ENCODE data around the gene AIMP1. TPM values are rescaled to one million over a fixed set of nuclear protein-coding genes. Genes with fewer than 3 reads are reported as not detected.

AIMP1 gene
- 82.9 and 116 TPM in 2 replicates for total RNA-seq (2016; rRNA removed; fragmentation: Illumina TruSeq; extraction: Trizol)
- total RNA-seq (2016; cell fraction: cytosol; rRNA removed; fragmentation: Illumina TruSeq; extraction: Trizol; ENCODE audit: low read depth): 30.5 and 34.0 TPM in 2 replicates
- total RNA-seq (2016; cell fraction: insoluble cytoplasmic fraction; rRNA removed; fragmentation: Illumina TruSeq; extraction: Trizol): 83.6 and 117 TPM in 2 replicates
- total RNA-seq (2016; cell fraction: membrane; rRNA removed; fragmentation: Illumina TruSeq; extraction: Trizol): 39.0 and 40.1 TPM in 2 replicates
- total RNA-seq (2016; cell fraction: nucleus; rRNA removed; fragmentation: Illumina TruSeq; extraction: Trizol): 44.3 and 52.5 TPM in 2 replicates
- 19.6 and 28.6 TPM in 2 replicates for polyA plus RNA-seq (2011; rRNA removed)
- polyA plus RNA-seq (2011; cell fraction: cytosol; rRNA removed): 10.4 and 14.9 TPM in 2 replicates
- 14.5 and 20.1 TPM in 2 replicates for polyA plus RNA-seq (2011; cell fraction: nucleus; rRNA removed)
- 51.2 and 79.1 TPM in 2 replicates for polyA plus RNA-seq (2012)
- polyA plus RNA-seq (2016; cell fraction: cytosol; fragmentation: Illumina TruSeq; extraction: Trizol; ENCODE audit: low read depth): 20.3 and 22.2 TPM in 2 replicates
- 110 and 116 TPM in 2 replicates for polyA plus RNA-seq (2016; cell fraction: insoluble cytoplasmic fraction; fragmentation: Illumina TruSeq; extraction: Trizol; ENCODE audit: low read depth)
- polyA plus RNA-seq (2016; cell fraction: membrane; fragmentation: Illumina TruSeq; extraction: Trizol; ENCODE audit: low read depth): 23.9 and 29.0 TPM in 2 replicates
- 92.7 and 105 TPM in 2 replicates for polyA plus RNA-seq (2016; cell fraction: nucleus; fragmentation: Illumina TruSeq; extraction: Trizol; ENCODE audit: insufficient read depth, low read depth)
- polyA minus RNA-seq (2011; rRNA and poly(A)+ RNA removed; ENCODE audit: low replicate concordance): 2.7 and 3.9 TPM in 2 replicates
- polyA minus RNA-seq (2011; cell fraction: cytosol; rRNA and poly(A)+ RNA removed): 10.7 and 11.9 TPM in 2 replicates
- 20.3 and 25.0 TPM in 2 replicates for polyA minus RNA-seq (2011; cell fraction: nucleus; rRNA and poly(A)+ RNA removed)
- percentile 89 among the genes with signal in this experiment for Bru-seq, nascent RNA
- BruChase-seq, experiment 1, labeled RNA remaining after a 6-hour chase: percentile 89 among the genes with signal in this experiment
- percentile 84 among the genes with signal in this experiment for BruChase-seq, experiment 2, labeled RNA remaining after a 2-hour chase
- long read RNA-seq, experiment 1, transcript AIMP1-202 (7 exons, 2,586 nt): major isoform, 45 of 96 reads
- long read RNA-seq, experiment 1, partial matches to known transcripts: 32 of 96 reads
- long read RNA-seq, experiment 1, other reads (novel, unspliced or antisense): 14 of 96 reads
- long read RNA-seq, experiment 2, transcript AIMP1-202 (7 exons, 2,586 nt): major isoform, 49 of 136 reads
- long read RNA-seq, experiment 2, partial matches to known transcripts: 38 of 136 reads
- long read RNA-seq, experiment 2, other reads (novel, unspliced or antisense): 45 of 136 reads

DNA sequence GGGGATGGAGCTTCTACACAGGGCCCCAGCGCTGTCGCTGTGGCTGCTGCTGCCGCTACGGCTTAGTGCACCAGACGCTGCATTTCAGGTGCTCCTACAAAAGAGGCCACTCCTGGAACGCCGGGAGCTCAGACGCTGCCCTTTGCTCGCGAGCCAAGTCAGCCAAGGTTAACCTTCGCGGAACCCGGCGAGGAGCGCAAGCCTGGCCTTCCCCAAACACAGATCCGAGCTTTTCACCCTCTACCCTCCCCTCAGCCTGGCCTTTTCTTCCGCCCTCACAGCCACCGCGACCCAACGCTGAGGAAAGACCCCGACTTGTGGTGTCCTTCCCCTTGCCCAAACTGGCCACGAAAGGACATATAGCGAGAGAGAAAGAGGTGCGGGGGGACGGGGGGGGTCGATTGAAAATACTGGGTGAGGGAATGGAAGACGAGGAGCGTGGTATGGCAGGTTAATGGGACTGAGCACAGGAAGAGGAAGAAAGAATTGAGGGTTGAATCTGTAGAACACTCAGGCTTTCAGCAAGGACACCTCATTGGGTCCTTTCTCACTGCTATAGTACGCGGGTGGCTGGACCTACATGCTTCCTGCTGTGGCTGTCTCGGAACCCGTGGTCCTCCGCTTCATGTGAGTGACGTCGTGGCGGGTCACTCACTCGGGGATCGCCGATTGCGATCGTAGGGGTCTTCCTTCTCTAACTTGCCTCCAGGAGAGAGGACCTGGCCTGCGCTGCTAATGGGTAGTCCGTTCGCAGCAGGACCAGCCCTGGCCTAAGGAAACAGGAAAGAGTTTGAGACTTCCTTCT lies at the start of gene AIMP1, which contains the start of gene TBCK:
Gene AIMP1 (plus strand): TSS at position 583 of the 805 bp plus-strand sequence. CDS start 8,460 bp downstream, outside the sequence.
Gene TBCK (minus strand): TSS at position 242 of the 805 bp plus-strand sequence. CDS start 7,249 bp downstream, outside the sequence.
- ATAC-seq: peak; percentile 92
- Histone ChIP-seq H4K20me1 (ENCODE audit: insufficient read depth, low read length) (no peaks in the 10 kb centered on the region), H3K9ac (ENCODE audit: insufficient read depth, low read depth, low read length) (peak within 1 kb of the TSS; percentile 99), H3K4me3 (replicated peaks in 1 of 3; ENCODE audit: insufficient read depth in 1 of 3, low read depth in 2 of 3, low read length in 3 of 3) (peak within 1 kb of the TSS; percentile 89 to 97 (median 93)), H3K79me2 (ENCODE audit: insufficient read depth, low read length) (peaks cover 94% of the 10 kb centered on the region), H3K27ac (ENCODE audit: extremely low read length, insufficient read depth, low read length) (peak within 1 kb of the TSS; percentile 99), H3K27me3 (ENCODE audit: control insufficient read depth in 1 of 2, insufficient read depth in 2 of 2, low read length in 2 of 2) (no peaks in the 10 kb centered on the region; a peak in 2 of 5 replicates), H3K36me3 (replicated peaks in 1 of 2; ENCODE audit: control insufficient read depth in 1 of 2, insufficient read depth in 2 of 2, low read length in 2 of 2) (0 out of 5 replicates have a peak, but pooled peaks cover 0 to 4% of the 10 kb centered on the region in 2 experiments), H2AFZ (ENCODE audit: low read length) (peak within 1 kb of the TSS; percentile 66), H3K4me1 (ENCODE audit: insufficient read depth, low read length) (peaks cover 59% of the 10 kb centered on the region), H3K4me2 (ENCODE audit: low read depth, low read length) (peak within 1 kb of the TSS; percentile 75), H3K9me3 (ENCODE audit: low read length) (no peaks in the 10 kb centered on the region)
- intact Hi-C loops (cut with micrococcal nuclease; ENCODE audit: unreplicated experiment): loop anchor here (1.0 to 10.0 kb wide), 5 partner anchors 29 to 611 kb away; partner anchors contain the start of genes GIMD1, GSTCD and INTS12
- peak; percentile 74 for FAIRE-seq
- WGBS (ENCODE audit: low lambda C conversion rate): under 1% methylated on average over 26 of the region's 44 CpGs
- ChIA-PET CTCF (ENCODE audit: low intra/inter-chr PET ratio, low total read pairs) (no interaction called here), POLR2A (interaction anchor here (0.7 to 2.7 kb wide), 25 partner anchors 10 to 79 kb away, joined by 3 to 45 read pairs (median 5); no protein-coding TSS in a partner anchor)
- BruUV-seq (replicated peaks): no TSS peak
- peak; percentile 88 for DNase-seq (ENCODE audit: low spot score)
- in situ Hi-C loops (cut with HindIII; ENCODE audit: extremely low pct_ligation_motif_present, low pct_unique_long_range_greater_than_20kb): no loop called here
- TF ChIP-seq, protein P1, sequence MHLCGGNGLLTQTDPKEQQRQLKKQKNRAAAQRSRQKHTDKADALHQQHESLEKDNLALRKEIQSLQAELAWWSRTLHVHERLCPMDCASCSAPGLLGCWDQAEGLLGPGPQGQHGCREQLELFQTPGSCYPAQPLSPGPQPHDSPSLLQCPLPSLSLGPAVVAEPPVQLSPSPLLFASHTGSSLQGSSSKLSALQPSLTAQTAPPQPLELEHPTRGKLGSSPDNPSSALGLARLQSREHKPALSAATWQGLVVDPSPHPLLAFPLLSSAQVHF (CRISPR knock-in tag; IDR thresholded peaks at IDR 0.05): no peak
- TF ChIP-seq ZSCAN31 (CRISPR knock-in tag; IDR thresholded peaks at IDR 0.05; ENCODE audit: low read depth) (peak; percentile 76; the same call in 1 of the 2 replicates), ZNF230 (CRISPR knock-in tag; IDR thresholded peaks at IDR 0.05) (peak; percentile 22; the same call in 1 of the 2 replicates), ZNF781 (CRISPR knock-in tag; IDR thresholded peaks at IDR 0.05; ENCODE audit: borderline replicate concordance, not compliant biosample characterization) (peak; percentile 22)
- TF ChIP-seq, protein P2, sequence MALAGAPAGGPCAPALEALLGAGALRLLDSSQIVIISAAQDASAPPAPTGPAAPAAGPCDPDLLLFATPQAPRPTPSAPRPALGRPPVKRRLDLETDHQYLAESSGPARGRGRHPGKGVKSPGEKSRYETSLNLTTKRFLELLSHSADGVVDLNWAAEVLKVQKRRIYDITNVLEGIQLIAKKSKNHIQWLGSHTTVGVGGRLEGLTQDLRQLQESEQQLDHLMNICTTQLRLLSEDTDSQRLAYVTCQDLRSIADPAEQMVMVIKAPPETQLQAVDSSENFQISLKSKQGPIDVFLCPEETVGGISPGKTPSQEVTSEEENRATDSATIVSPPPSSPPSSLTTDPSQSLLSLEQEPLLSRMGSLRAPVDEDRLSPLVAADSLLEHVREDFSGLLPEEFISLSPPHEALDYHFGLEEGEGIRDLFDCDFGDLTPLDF (CRISPR knock-in tag; IDR thresholded peaks at IDR 0.05): no peak
- TF ChIP-seq, protein P3, sequence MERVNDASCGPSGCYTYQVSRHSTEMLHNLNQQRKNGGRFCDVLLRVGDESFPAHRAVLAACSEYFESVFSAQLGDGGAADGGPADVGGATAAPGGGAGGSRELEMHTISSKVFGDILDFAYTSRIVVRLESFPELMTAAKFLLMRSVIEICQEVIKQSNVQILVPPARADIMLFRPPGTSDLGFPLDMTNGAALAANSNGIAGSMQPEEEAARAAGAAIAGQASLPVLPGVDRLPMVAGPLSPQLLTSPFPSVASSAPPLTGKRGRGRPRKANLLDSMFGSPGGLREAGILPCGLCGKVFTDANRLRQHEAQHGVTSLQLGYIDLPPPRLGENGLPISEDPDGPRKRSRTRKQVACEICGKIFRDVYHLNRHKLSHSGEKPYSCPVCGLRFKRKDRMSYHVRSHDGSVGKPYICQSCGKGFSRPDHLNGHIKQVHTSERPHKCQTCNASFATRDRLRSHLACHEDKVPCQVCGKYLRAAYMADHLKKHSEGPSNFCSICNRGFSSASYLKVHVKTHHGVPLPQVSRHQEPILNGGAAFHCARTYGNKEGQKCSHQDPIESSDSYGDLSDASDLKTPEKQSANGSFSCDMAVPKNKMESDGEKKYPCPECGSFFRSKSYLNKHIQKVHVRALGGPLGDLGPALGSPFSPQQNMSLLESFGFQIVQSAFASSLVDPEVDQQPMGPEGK (CRISPR knock-in tag; IDR thresholded peaks at IDR 0.05): peak; percentile 63
- TF ChIP-seq, protein P4, sequence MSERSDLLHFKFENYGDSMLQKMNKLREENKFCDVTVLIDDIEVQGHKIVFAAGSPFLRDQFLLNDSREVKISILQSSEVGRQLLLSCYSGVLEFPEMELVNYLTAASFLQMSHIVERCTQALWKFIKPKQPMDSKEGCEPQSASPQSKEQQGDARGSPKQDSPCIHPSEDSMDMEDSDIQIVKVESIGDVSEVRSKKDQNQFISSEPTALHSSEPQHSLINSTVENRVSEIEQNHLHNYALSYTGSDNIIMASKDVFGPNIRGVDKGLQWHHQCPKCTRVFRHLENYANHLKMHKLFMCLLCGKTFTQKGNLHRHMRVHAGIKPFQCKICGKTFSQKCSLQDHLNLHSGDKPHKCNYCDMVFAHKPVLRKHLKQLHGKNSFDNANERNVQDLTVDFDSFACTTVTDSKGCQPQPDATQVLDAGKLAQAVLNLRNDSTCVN (CRISPR knock-in tag; IDR thresholded peaks at IDR 0.05; ENCODE audit: borderline replicate concordance): no peak
- TF ChIP-seq, protein P5, sequence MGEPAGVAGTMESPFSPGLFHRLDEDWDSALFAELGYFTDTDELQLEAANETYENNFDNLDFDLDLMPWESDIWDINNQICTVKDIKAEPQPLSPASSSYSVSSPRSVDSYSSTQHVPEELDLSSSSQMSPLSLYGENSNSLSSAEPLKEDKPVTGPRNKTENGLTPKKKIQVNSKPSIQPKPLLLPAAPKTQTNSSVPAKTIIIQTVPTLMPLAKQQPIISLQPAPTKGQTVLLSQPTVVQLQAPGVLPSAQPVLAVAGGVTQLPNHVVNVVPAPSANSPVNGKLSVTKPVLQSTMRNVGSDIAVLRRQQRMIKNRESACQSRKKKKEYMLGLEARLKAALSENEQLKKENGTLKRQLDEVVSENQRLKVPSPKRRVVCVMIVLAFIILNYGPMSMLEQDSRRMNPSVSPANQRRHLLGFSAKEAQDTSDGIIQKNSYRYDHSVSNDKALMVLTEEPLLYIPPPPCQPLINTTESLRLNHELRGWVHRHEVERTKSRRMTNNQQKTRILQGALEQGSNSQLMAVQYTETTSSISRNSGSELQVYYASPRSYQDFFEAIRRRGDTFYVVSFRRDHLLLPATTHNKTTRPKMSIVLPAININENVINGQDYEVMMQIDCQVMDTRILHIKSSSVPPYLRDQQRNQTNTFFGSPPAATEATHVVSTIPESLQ (CRISPR knock-in tag; conservative IDR thresholded peaks at IDR 0.05): no peak

Data from HepG2 (cell line).